ENCODE measurements around the gene SLC35E3.

- TF ChIP-seq GABPB1 (CRISPR knock-in tag; IDR thresholded peaks at IDR 0.05) = no peak
- TF ChIP-seq, protein P1, sequence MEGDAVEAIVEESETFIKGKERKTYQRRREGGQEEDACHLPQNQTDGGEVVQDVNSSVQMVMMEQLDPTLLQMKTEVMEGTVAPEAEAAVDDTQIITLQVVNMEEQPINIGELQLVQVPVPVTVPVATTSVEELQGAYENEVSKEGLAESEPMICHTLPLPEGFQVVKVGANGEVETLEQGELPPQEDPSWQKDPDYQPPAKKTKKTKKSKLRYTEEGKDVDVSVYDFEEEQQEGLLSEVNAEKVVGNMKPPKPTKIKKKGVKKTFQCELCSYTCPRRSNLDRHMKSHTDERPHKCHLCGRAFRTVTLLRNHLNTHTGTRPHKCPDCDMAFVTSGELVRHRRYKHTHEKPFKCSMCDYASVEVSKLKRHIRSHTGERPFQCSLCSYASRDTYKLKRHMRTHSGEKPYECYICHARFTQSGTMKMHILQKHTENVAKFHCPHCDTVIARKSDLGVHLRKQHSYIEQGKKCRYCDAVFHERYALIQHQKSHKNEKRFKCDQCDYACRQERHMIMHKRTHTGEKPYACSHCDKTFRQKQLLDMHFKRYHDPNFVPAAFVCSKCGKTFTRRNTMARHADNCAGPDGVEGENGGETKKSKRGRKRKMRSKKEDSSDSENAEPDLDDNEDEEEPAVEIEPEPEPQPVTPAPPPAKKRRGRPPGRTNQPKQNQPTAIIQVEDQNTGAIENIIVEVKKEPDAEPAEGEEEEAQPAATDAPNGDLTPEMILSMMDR (CRISPR knock-in tag; IDR thresholded peaks at IDR 0.05) = no peak
- TF ChIP-seq CENPT (CRISPR knock-in tag; IDR thresholded peaks at IDR 0.05; ENCODE audit: low read depth) = no peak
- TF ChIP-seq ZFAT (CRISPR knock-in tag; conservative IDR thresholded peaks at IDR 0.05) = no peak
- no peak for TF ChIP-seq ZNF720 (CRISPR knock-in tag; IDR thresholded peaks at IDR 0.05)
- TF ChIP-seq JUN (CRISPR knock-in tag; IDR thresholded peaks at IDR 0.05) = no peak
- TF ChIP-seq ZBTB21 (CRISPR knock-in tag; IDR thresholded peaks at IDR 0.05) = no peak
- TF ChIP-seq EZH2 (conservative IDR thresholded peaks at IDR 0.05; ENCODE audit: low read depth, low read length) = no peak
- no peak for TF ChIP-seq U2AF1 (optimal IDR thresholded peaks at IDR 0.05; ENCODE audit: low read depth, low read length)
- no peak for TF ChIP-seq SCMH1 (CRISPR knock-in tag; IDR thresholded peaks at IDR 0.05; ENCODE audit: borderline replicate concordance)
These were observed 27.6 kb downstream of the SLC35E3 start for GRCh38 chr12:68773582-68773981.

Data from HepG2 (cell line).